Measurements from ENCODE around the gene CLSTN3. TPM values are rescaled to one million over a fixed set of nuclear protein-coding genes. Genes with fewer than 3 reads are reported as not detected.

The CLSTN3 gene
- total and polyA plus RNA-seq, 2 of the 8 experiments (the other 6 are each of a cell fraction or from before 2014, with no cell fraction given): 20.4 to 26.3 TPM

- ChIA-PET CTCF (ENCODE audit: partially characterized antibody) (interaction anchor here (0.8 to 2.2 kb wide), 6 partner anchors 11 to 128 kb away, joined by 3 to 17 read pairs (median 5); partner anchors contain the start of gene C1RL), POLR2A (ENCODE audit: partially characterized antibody) (interaction anchor here (0.7 to 5.6 kb wide), 9 partner anchors 8 to 1815 kb away, joined by 3 to 42 read pairs (median 3); partner anchors contain the start of genes C12orf57, C1RL, C1S and RNU7-1)
- Histone ChIP-seq H3K79me1 (ENCODE audit: low read depth, low read length) (no peaks in the 10 kb centered on the region; the same call in 1 of the 2 replicates), H4K20me1 (replicated peaks in 1 of 2; ENCODE audit: control insufficient read depth in 1 of 2, insufficient read depth in 2 of 2, low read length in 2 of 2) (peaks cover 0 to 5% of the 10 kb centered on the region in 2 experiments), H2BK120ac (replicated peaks; ENCODE audit: low read depth, low read length) (no peak overlapping the region), H3K23ac (ENCODE audit: insufficient read length) (no peak overlapping the region), H2BK12ac (ENCODE audit: low read depth, low read length) (no peak overlapping the region), H3K14ac (ENCODE audit: insufficient read length) (no peak overlapping the region), H3K79me2 (ENCODE audit: control insufficient read depth in 1 of 2, insufficient read depth in 2 of 2, low read length in 2 of 2) (no peaks in the 10 kb centered on the region), H3K36me3 (ENCODE audit: control insufficient read depth in 2 of 4, insufficient read depth in 4 of 4, low read length in 3 of 4) (peaks cover 0 to 11% (median 2%) of the 10 kb centered on the region in 4 experiments; a peak in 3 of 8 replicates), H3K4me3 (ENCODE audit: extremely low read depth in 1 of 4, insufficient read depth in 2 of 4, low read depth in 3 of 4, low read length in 4 of 4) (no peak overlapping the region), H3K18ac (ENCODE audit: extremely low read depth, low read length) (no peak overlapping the region), H3K27me3 (replicated peaks in 1 of 4; ENCODE audit: control insufficient read depth in 3 of 4, extremely low read depth in 1 of 4, insufficient read depth in 3 of 4, low read length in 3 of 4) (no peaks in the 10 kb centered on the region), H3K9me3 (ENCODE audit: insufficient read depth in 2 of 2, low read depth in 1 of 2, low read length in 1 of 2) (no peaks in the 10 kb centered on the region), H3K56ac (replicated peaks; ENCODE audit: insufficient read length, low read depth, low read length) (no peak overlapping the region), H2BK20ac (ENCODE audit: low read length) (no peak overlapping the region), H3K27ac (ENCODE audit: low read depth, low read length) (no peak overlapping the region), H3K4me2 (ENCODE audit: insufficient read depth in 1 of 2, low read depth in 2 of 2, low read length in 2 of 2) (no peak overlapping the region), H2AK5ac (ENCODE audit: low read depth, low read length) (no peak overlapping the region), H3K4me1 (replicated peaks in 1 of 4; ENCODE audit: control insufficient read depth in 3 of 4, insufficient read depth in 4 of 4, low read length in 3 of 4) (peaks cover 0 to 5% (median 3%) of the 10 kb centered on the region in 4 experiments; a peak in 6 of 7 replicates), H4K91ac (replicated peaks; ENCODE audit: insufficient read length, low read length) (no peak overlapping the region), H4K8ac (ENCODE audit: extremely low read depth, insufficient read depth, low read length) (no peak overlapping the region), H3K4ac (replicated peaks; ENCODE audit: insufficient read length, low read depth, low read length) (no peak overlapping the region), H4K5ac (ENCODE audit: insufficient read length, low read depth, low read length) (no peak overlapping the region), H2BK15ac (ENCODE audit: low read length) (no peak overlapping the region), H3K9ac (replicated peaks in 1 of 4; ENCODE audit: extremely low read depth in 1 of 4, low read depth in 3 of 4, low read length in 3 of 4) (no peak overlapping the region), H3K23me2 (ENCODE audit: low read depth, low read length) (peaks cover 1% of the 10 kb centered on the region; the same call in 1 of the 2 replicates), H2BK5ac (ENCODE audit: low read depth, low read length) (0 out of 2 replicates have a peak overlapping the region, but pooled peaks have one; percentile 24), H2AFZ (ENCODE audit: low read length) (no peak overlapping the region)
- DNase-seq (ENCODE audit: low read depth in 1 of 2, low spot score in 2 of 2) (no peak), FAIRE-seq (no peak)
- 90% methylated on average over 18 of the region's 19 CpGs; no CpG with 5 or more reads in 1 of the 2 experiments for WGBS, 2 experiments (ENCODE audit: extremely low coverage in 1 of 2, insufficient coverage in 1 of 2, insufficient read length in 1 of 2, insufficient replicate concordance in 2 of 2, low coverage in 1 of 2, low lambda C conversion rate in 2 of 2, missing lambda C conversion rate in 1 of 2)
- TF ChIP-seq GTF2F1 (IDR thresholded peaks at IDR 0.05; ENCODE audit: borderline replicate concordance, low read depth, low read length): no peak
- no peak for TF ChIP-seq SUZ12 (IDR thresholded peaks at IDR 0.05; ENCODE audit: low read length)
- TF ChIP-seq RFX5 (IDR thresholded peaks at IDR 0.05; ENCODE audit: borderline replicate concordance, low read depth, low read length): no peak
- TF ChIP-seq RNF2 (IDR thresholded peaks at IDR 0.05; ENCODE audit: borderline replicate concordance, low read depth, low read length, missing control alignments, poor library complexity, severe bottlenecking): no peak
- TF ChIP-seq, protein P1, sequence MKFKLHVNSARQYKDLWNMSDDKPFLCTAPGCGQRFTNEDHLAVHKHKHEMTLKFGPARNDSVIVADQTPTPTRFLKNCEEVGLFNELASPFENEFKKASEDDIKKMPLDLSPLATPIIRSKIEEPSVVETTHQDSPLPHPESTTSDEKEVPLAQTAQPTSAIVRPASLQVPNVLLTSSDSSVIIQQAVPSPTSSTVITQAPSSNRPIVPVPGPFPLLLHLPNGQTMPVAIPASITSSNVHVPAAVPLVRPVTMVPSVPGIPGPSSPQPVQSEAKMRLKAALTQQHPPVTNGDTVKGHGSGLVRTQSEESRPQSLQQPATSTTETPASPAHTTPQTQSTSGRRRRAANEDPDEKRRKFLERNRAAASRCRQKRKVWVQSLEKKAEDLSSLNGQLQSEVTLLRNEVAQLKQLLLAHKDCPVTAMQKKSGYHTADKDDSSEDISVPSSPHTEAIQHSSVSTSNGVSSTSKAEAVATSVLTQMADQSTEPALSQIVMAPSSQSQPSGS (IDR thresholded peaks at IDR 0.05; ENCODE audit: low read length): no peak
- no peak for TF ChIP-seq JUND (IDR thresholded peaks at IDR 0.05; ENCODE audit: low read length)
- no peak for TF ChIP-seq TBP (IDR thresholded peaks at IDR 0.05; ENCODE audit: low read depth, low read length)
- no peak for TF ChIP-seq EGR1 (IDR thresholded peaks at IDR 0.05; ENCODE audit: borderline replicate concordance, low read depth, low read length)
- TF ChIP-seq CHD2 (IDR thresholded peaks at IDR 0.05; ENCODE audit: low read length): no peak
- no peak for TF ChIP-seq ATF3 (IDR thresholded peaks at IDR 0.05; ENCODE audit: insufficient read depth, low read depth, low read length)
- TF ChIP-seq SIX5 (IDR thresholded peaks at IDR 0.05; ENCODE audit: low read depth, low read length): no peak
Measured at GRCh38 chr12:7096979-7097378, 33.2 kb upstream of the CLSTN3 start.
